Measurements from ENCODE around the gene AOPEP.
A peak's percentile ranks its signal among the peaks of the same experiment; 100 is the strongest.

GRCh38 chr9:95127249-95128176, 401.0 kb downstream of the AOPEP start:
- TF ChIP-seq FOXJ3 (CRISPR knock-in tag; IDR thresholded peaks at IDR 0.05; ENCODE audit: borderline replicate concordance) = no peak
- TF ChIP-seq, protein P1, sequence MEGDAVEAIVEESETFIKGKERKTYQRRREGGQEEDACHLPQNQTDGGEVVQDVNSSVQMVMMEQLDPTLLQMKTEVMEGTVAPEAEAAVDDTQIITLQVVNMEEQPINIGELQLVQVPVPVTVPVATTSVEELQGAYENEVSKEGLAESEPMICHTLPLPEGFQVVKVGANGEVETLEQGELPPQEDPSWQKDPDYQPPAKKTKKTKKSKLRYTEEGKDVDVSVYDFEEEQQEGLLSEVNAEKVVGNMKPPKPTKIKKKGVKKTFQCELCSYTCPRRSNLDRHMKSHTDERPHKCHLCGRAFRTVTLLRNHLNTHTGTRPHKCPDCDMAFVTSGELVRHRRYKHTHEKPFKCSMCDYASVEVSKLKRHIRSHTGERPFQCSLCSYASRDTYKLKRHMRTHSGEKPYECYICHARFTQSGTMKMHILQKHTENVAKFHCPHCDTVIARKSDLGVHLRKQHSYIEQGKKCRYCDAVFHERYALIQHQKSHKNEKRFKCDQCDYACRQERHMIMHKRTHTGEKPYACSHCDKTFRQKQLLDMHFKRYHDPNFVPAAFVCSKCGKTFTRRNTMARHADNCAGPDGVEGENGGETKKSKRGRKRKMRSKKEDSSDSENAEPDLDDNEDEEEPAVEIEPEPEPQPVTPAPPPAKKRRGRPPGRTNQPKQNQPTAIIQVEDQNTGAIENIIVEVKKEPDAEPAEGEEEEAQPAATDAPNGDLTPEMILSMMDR (IDR thresholded peaks at IDR 0.05) = peak; percentile 87
- TF ChIP-seq SMAD4 (CRISPR knock-in tag; IDR thresholded peaks at IDR 0.05) = no peak
- no peak for TF ChIP-seq JUN (CRISPR knock-in tag; IDR thresholded peaks at IDR 0.05)
- no peak for TF ChIP-seq E2F4 (CRISPR knock-in tag; IDR thresholded peaks at IDR 0.05; ENCODE audit: borderline replicate concordance, low read depth)
- TF ChIP-seq FOXK1 (CRISPR knock-in tag; IDR thresholded peaks at IDR 0.05) = no peak

All from WTC11 (cell line).